ENCODE data around the gene CA5B.

DNA sequence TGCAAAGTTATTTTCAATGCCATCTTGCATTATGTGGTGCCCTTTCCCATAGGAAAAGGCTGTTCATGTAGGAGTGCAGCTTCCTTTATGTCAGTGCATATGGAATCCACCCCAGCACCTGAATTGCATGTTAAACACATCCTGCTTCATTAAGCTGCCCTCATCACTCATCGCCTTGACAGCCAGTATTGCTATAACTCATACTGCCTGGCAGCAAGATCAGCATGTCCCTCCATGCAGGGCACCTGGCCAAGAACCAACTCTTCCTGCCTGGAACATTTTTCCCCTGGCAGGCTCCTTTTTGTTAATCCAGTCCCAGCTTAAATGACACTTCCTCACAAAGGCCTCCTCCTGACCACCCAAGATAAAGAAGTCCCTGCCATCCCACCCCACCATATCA is 23.5 kb upstream of the CA5B start:
- TF ChIP-seq, protein P1, sequence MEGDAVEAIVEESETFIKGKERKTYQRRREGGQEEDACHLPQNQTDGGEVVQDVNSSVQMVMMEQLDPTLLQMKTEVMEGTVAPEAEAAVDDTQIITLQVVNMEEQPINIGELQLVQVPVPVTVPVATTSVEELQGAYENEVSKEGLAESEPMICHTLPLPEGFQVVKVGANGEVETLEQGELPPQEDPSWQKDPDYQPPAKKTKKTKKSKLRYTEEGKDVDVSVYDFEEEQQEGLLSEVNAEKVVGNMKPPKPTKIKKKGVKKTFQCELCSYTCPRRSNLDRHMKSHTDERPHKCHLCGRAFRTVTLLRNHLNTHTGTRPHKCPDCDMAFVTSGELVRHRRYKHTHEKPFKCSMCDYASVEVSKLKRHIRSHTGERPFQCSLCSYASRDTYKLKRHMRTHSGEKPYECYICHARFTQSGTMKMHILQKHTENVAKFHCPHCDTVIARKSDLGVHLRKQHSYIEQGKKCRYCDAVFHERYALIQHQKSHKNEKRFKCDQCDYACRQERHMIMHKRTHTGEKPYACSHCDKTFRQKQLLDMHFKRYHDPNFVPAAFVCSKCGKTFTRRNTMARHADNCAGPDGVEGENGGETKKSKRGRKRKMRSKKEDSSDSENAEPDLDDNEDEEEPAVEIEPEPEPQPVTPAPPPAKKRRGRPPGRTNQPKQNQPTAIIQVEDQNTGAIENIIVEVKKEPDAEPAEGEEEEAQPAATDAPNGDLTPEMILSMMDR (IDR thresholded peaks at IDR 0.05 in 4 of 5, conservative IDR thresholded peaks at IDR 0.05 in 1 of 5), result no peak
- TF ChIP-seq POLR2A (IDR thresholded peaks at IDR 0.05), result no peak
